Erythroblast (primary cell): ENCODE results near the gene RPL12.

Experiments
- GATA1 ChIP-seq: IDR thresholded peaks from 2 replicates; pipeline ENCODE4 v1.6.1; 2011; ENCODE audit warnings: low read depth, mild to moderate bottlenecking, control low read depth, low read length, moderate library complexity
- POLR2A ChIP-seq: IDR thresholded peaks from 2 replicates; pipeline ENCODE4 v1.6.1; 2011; ENCODE audit warnings: mild to moderate bottlenecking, low read length

- no peak for TF ChIP-seq POLR2A
- TF ChIP-seq GATA1: no peak
Measured at GRCh38 chr9:127498298-127498697, 47.1 kb upstream of the RPL12 start.
